Prostate gland (tissue), 2 donors: ENCODE results near the gene IRF2. TPM values are rescaled to one million over a fixed set of nuclear protein-coding genes. Genes with fewer than 3 reads are reported as not detected.

Experiments
- DNase-seq: peaks from one replicate; pipeline ENCODE4 v3.0.0-alpha.2; 2019; ENCODE audit warnings: low spot score
- H3K27ac ChIP-seq, 2 donors: fragments of 200-600 bp; sonication (generic); 2 replicates each; pipeline ENCODE4 v1.5.1; 2017 to 2019
- H3K27me3 ChIP-seq: fragments of 200-600 bp; sonication (generic); replicated peaks from 2 replicates; pipeline ENCODE4 v1.5.1; 2019; ENCODE audit not compliant: insufficient read depth
- H3K36me3 ChIP-seq, 2 donors: fragments of 200-600 bp; sonication (generic); 1 replicate in 1 of 2; 2 replicates in 1 of 2; pipeline versions ENCODE4 v1.5.1 to v1.8.1; 2017 to 2019
- H3K4me1 ChIP-seq: fragments of 200-600 bp; sonication (generic); replicated peaks from 2 replicates; pipeline ENCODE4 v1.5.1; 2019
- H3K4me3 ChIP-seq, 2 donors: fragments of 200-600 bp; sonication (generic); 2 replicates each; pipeline ENCODE4 v1.5.1; 2017 to 2019
- H3K9me3 ChIP-seq: fragments of 200-600 bp; sonication (generic); 2 replicates; pipeline ENCODE4 v1.5.1; 2017
- CTCF ChIP-seq, 4 experiments: fragments of 200-600 bp in 2 of 4; fragments of 450-650 bp in 2 of 4; sonication (generic) in 2 of 4; IDR thresholded peaks; 1 replicate in 3 of 4; 2 replicates in 1 of 4; pipeline ENCODE4 v1.5.1; 2016 to 2019; ENCODE audit warnings: antibody characterized with exemption in 4 of 4, mild to moderate bottlenecking in 2 of 4, moderate library complexity in 2 of 4
- POLR2A ChIP-seq: fragments of 450-650 bp; IDR thresholded peaks from one replicate; pipeline ENCODE4 v1.6.1; 2016; ENCODE audit warnings: antibody characterized with exemption, mild to moderate bottlenecking
- POLR2AphosphoS5 ChIP-seq: sonication (generic); formaldehyde crosslinking; IDR thresholded peaks from one replicate; pipeline ENCODE4 v1.6.1; 2017; ENCODE audit warnings: antibody characterized with exemption
- WGBS: methylation state at CpG from one replicate; pipeline ENCODE4 v1.1.5; 2018; 5-methylcytosine and 5-hydroxymethylcytosine counted together
- intact Hi-C: fragments of 100-400 bp; cut with DNase I; formaldehyde crosslinking; loops from one replicate; pipeline ENCODE4 v1.14.2; 2022
- total RNA-seq, 2 donors: library from RNA; depleted of rRNA; stranded (reverse); fragments of >200 nt; gene quantifications; one replicate each; pipeline ENCODE4 v1.1.0, GENCODE V29; 2016

IRF2 gene
- total RNA-seq, 2 donors from 2014 or later = 40.7 to 49.9 TPM

- WGBS = 93% methylated on average over 3 of the region's 3 CpGs
- intact Hi-C loops = no loop called here
- Histone ChIP-seq H3K4me1 (no peaks in the 10 kb centered on the region), H3K27me3 (no peaks in the 10 kb centered on the region), H3K27ac (no peak overlapping the region), H3K9me3 (no peaks in the 10 kb centered on the region), H3K36me3 (no peaks in the 10 kb centered on the region), H3K4me3 (no peak overlapping the region)
- DNase-seq = no peak
- TF ChIP-seq POLR2A = no peak
- no peak for TF ChIP-seq POLR2AphosphoS5
- TF ChIP-seq CTCF (IDR thresholded peaks at IDR 0.05) = no peak
Observed at GRCh38 chr4:184369871-184370270, 104.5 kb downstream of the IRF2 start.

- Histone ChIP-seq H3K27ac (no peak overlapping the region), H3K9me3 (no peaks in the 10 kb centered on the region), H3K4me3 (no peak overlapping the region), H3K27me3 (no peaks in the 10 kb centered on the region), H3K36me3 (no peaks in the 10 kb centered on the region), H3K4me1 (no peaks in the 10 kb centered on the region)
- DNase-seq = no peak
- intact Hi-C loops = no loop called here
- no peak for TF ChIP-seq POLR2A
- no peak for TF ChIP-seq CTCF (IDR thresholded peaks at IDR 0.05)
- TF ChIP-seq POLR2AphosphoS5 = no peak
Observed at GRCh38 chr4:184368731-184369130, 105.6 kb downstream of the IRF2 start.

GRCh38 chr4:184368290-184368689 lies 106.1 kb downstream of the IRF2 start:
- Histone ChIP-seq H3K27ac (no peak overlapping the region), H3K4me3 (no peak overlapping the region), H3K27me3 (no peaks in the 10 kb centered on the region), H3K9me3 (no peaks in the 10 kb centered on the region), H3K36me3 (no peaks in the 10 kb centered on the region), H3K4me1 (no peaks in the 10 kb centered on the region)
- TF ChIP-seq CTCF (IDR thresholded peaks at IDR 0.05) (no peak), POLR2AphosphoS5 (no peak), POLR2A (no peak)
- intact Hi-C loops = no loop called here
- no peak for DNase-seq
- 94% methylated on average over 3 of the region's 3 CpGs for WGBS

- Histone ChIP-seq H3K27ac (no peak overlapping the region), H3K4me1 (no peaks in the 10 kb centered on the region), H3K4me3 (no peak overlapping the region), H3K27me3 (no peaks in the 10 kb centered on the region), H3K36me3 (no peaks in the 10 kb centered on the region), H3K9me3 (no peaks in the 10 kb centered on the region)
- WGBS = 63% methylated on average over 5 of the region's 5 CpGs
- intact Hi-C loops = no loop called here
- no peak for DNase-seq
- no peak for TF ChIP-seq POLR2A
- TF ChIP-seq POLR2AphosphoS5 = no peak
- TF ChIP-seq CTCF (IDR thresholded peaks at IDR 0.05) = no peak
Observed at GRCh38 chr4:184364100-184364921, 110.0 kb downstream of the IRF2 start.

GRCh38 chr4:184363258-184363657 lies 111.1 kb downstream of the IRF2 start:
- Histone ChIP-seq H3K27ac (no peak overlapping the region), H3K27me3 (no peaks in the 10 kb centered on the region), H3K9me3 (no peaks in the 10 kb centered on the region), H3K4me3 (no peak overlapping the region), H3K36me3 (no peaks in the 10 kb centered on the region), H3K4me1 (no peaks in the 10 kb centered on the region)
- TF ChIP-seq CTCF (IDR thresholded peaks at IDR 0.05) (no peak), POLR2A (no peak), POLR2AphosphoS5 (no peak)
- intact Hi-C loops = no loop called here
- 84% methylated on average over 6 of the region's 6 CpGs for WGBS
- no peak for DNase-seq
